GM18873 (cell line): Measurements from ENCODE around the gene SCARF2.

Source experiments
- ATAC-seq: cut with Tn5 transposase; IDR thresholded peaks from one replicate; pipeline ENCODE4 v1.9.1; 2021; ENCODE audit warnings: mild to moderate bottlenecking, moderate library complexity, moderate number of reproducible peaks; ENCODE audit not compliant: unreplicated experiment, low FRiP score

The SCARF2 gene

GRCh38 chr22:20440637-20441591, 3.3 kb upstream of the SCARF2 start:
- ATAC-seq: no peak

DNA sequence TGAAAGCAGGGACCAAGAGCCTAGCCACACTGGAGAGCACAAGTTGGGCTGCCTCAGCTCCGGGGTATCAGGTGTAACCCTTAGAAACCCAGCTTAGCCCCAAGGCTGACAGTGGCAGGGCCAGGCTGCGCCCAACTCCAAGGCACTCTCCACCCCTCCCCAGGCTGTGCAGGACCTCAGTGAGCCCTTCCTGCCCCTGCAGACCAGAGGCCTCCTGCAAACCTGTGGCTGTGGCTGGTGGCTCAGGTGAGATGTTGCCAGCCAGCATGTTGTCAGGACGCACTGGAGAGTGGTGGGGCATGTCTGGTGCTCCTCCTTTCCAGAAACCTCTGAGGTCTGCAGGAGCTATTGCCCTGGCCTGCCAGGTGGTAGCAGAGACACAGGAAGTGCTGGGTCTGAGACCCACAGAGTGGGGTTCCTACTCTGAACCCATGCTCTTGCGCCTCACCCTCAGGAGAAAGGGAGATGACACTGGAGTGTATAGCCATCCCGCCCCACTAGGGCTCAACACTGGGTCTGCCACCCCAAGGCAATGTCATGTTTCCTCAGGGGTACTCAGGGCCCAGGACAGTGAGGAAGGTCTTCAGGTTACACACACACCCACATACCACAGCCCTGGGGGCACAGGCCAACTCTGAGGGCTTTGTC, 2.4 kb upstream of the SCARF2 start:
- ATAC-seq: no peak

GRCh38 chr22:20439556-20439927, 1.9 kb upstream of the SCARF2 start:
- ATAC-seq: no peak

DNA sequence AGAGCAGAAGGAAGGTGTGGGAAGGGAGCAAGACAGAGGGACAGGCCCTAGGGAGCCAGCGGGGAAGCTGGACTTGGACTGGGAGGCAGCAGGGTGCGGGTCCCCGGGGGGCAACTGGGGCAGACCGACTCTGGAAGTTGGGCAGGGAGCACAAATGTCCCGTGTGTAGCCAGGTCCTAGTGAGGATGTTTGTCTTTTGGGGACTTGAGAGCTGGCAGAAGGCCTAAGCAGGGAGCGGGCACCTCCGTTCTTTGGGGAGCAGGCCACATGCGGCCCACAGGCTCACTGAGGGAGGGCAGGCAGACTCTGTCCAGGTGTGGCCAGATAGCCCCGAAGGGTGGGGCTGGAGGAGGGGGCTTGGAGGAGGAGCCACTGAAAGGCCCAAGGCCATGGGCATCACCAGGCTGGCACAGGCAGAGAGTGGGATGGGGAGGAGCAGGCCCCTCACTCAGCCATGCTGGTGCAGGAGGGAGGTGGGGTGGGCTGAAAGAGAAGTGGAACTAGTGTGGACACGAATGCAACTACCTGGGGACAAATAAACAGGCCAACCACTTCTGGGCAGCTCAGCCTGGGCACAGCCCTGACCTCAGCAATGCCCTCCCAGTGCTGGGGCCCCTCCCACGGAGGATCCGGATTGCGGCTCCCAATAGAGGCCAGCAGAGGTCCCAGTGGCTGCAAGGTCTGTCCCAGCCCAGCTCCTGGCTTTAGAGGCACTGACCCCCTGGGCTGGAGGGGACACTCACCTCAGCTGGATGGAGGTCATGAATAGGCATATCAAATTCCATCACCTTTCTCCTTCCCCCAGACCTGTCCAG, 1.3 kb upstream of the SCARF2 start:
- ATAC-seq: no peak

DNA sequence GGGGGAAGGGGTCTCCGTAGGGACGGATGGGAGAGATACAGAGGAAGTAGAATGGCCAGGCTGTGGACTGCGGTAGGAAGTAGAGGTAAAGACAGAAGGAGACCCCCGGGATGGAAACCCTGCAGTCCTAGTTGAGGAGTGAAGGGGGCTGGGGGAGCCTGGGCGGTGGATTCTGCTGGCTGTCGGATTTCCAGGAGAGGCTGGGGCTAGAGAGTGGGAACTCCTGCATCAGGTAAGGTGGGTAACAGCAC, 727 bp upstream of the SCARF2 start:
- no peak for ATAC-seq

GRCh38 chr22:20436768-20437612, 635 bp downstream of the SCARF2 start:
- no peak for ATAC-seq

GRCh38 chr22:20436307-20436767, 1.3 kb downstream of the SCARF2 start:
- ATAC-seq: no peak

DNA sequence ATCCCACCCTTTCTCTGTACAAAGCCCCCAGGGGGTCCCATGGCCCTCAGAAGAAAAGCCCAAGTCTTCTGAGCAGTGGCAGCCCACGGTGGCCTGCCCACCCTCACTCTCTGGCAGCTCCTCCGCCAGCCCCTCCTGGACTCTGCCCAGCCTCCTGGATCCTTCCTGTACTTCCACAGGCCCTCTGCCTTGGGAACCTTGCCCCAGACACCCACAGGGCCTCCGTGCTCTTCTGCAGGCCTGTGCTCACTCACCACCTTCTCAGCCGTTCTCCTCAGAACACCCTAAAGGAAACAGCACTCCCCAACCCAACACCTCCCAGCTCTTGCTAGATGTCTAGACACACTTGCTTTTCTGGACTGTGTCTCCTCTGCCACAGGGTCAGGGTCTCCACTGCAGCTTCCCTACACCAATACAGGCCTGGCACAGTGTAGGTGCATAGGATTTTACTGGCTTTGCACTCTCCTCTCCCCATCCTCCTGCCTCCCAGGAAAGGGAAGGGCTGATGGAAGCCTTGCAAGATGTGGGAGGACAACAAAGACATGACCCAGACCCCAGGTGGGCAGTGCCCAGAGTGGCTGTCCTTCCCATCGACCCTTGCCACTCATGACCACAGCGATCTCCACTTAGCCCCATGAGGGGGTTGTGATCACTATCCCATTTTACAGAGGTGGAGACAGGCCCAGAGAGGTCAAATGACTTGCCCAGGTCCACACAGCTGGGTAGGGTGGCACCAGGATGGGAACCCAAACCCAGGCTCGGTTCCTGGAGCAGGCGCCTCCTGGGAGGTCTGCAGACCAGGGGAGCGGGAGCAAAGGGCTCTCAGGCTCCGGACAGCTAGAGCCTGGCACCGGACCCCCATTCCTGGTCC, 2.0 kb downstream of the SCARF2 start:
- ATAC-seq: no peak

DNA sequence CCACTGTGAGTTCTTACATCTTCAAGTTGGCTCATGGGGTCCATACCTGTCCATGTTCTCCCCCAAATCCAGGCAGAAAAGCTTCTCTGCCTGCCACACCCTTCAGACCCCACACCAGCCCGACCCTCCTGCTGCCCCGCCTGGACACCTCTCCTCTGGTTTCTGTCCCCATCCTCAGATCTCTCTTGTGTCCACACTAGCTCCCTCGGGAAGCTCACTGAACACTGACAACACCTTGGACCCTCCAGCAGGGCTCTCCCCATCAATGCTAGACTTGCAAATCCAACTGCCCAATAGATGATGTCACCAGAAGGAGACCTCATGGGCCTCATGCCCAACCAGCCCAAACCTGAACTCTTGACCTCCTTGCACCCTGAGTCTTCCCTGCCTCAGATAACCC, 2.9 kb downstream of the SCARF2 start:
- ATAC-seq: no peak

DNA sequence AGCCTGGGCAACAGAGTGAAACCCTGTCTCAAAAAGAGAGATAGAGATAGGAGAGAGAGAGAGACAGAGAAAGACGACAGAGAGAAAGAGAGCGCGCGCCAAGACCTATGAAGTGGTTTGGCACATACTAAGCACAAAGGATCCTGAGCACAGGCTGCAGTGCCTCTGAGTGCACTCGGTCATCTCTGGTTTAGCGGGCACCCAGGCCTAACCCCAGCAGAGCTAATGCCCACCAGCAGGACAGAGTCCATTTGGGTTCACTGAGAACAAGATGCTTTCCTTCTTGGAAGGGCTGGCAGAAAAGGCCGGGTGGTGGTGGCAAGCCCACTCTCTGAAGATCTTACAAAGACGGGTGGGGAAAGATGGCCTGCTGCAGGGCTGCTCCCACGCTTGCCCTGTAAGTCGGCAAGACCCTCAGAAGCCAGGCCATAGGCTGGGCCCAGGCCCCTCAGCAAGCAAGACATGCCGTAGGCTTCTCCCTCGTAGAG, 3.3 kb downstream of the SCARF2 start:
- no peak for ATAC-seq

DNA sequence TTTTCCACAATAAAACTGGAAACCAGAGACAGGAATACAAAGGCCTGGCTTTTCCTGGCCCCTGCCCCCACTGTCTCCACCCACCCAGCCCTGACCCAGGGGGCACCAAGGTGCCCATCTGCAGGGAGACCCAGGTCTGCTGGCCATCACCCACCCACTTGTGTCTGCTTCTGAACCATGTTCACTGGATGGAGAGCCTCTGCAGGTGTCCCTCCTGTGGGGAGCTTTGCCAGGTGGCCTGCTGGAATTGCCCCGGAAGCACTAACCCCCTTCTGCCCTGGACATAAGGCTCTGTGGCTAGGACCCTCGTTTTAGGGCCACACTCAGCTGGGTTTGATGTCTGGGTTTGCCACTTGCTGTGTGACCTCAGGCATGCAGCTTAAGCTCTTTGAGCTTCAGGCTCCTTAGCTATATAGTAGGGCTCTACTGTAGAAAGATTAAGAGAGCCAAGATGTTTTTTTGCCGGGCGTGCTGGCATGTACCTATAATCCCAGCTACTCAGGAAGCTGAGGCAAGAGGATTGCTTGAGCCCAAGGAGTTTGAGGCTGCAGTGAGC, 3.9 kb downstream of the SCARF2 start:
- no peak for ATAC-seq

DNA sequence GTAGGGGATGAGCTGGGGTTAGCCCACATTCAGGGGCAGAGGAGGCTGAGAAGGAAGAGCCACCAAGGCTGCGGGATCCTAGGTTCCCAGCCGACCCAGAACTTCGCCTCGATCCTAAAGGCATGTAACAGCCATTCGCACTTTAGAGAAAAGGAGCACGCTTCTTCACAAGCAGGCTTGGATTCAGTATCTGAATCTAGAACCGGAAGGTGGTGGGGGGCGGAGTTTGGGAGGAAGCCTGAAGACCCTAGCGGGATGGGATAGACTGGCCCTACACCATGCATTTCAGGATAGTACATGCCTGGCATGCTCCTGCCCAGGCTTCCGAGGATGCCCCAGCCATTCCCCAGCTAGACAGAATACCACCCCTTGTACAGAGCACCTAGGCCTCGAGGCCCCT, 4.4 kb downstream of the SCARF2 start:
- ATAC-seq: no peak

GRCh38 chr22:20432244-20432686, 5.4 kb downstream of the SCARF2 start:
- ATAC-seq: no peak

DNA sequence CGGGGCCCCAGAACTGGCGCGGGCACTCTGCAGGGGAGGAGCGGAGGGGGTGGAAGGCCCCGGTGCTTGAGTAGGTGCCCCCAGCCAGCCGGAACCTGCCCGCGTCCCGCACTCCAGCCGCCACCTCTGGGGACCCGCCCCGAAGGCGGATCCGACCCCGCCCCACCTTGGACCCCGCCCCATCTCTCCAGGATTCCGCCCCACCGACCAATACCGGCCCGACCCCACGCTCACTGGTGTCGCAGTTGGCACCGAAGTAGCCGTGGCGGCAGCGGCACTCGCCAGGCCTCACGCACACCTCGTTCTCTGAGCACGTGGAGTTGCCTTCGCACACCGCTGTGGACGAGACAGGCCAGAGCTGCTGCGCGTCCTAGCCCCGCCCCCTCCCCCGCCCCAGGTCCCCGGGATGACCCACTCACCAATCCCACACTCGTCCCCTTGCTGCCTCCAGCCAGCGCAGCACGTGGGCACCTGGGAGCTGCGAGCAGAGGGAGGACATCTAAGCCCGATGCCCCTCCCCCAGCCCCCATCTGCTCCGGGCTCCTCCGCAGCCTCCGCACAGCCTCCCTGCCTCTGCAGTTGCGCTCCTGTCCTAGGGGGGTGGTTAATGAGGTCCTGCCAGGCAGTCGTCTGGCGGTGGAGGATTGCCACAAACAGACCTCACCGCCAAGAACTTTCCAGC, 6.0 kb downstream of the SCARF2 start:
- ATAC-seq: no peak

DNA sequence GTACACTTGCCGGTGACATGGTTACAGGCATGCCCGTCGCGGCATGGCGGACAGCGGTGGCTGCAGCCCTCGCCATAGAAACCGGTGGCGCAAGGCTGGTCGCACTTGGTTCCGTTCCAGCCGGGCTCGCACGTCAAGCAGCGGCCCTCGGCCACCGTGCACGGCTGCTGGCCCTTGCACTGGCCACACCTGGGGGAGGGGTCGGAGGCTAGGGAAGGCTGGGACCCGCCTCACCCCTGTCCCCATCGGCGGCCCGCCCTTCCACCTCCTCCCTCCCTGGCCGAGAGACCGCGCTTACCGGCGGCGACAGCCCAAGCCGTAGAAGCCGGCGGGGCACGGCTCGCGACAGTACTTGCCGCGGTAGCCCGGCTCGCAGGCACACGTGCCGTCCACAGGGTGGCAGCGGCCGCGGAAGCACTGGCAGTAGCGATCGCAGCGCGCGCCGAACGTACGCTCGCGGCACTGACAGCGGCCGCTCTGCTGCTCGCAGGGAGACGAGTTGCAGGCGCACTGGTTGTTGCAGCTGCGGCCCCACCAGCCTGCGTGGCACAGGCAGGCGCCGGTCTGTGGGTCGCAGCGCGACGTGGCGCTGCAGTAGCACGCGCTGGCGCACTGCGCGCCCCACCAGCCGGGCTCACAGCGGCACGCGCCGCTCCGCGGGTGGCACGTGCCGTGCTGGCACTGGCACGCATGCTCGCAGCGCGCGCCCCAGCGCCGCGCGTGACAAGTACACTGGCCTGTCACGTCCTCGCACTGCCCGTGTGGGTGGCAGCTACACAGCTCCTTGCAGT, 6.7 kb downstream of the SCARF2 start:
- no peak for ATAC-seq

GRCh38 chr22:20430101-20430719, 7.4 kb downstream of the SCARF2 start:
- ATAC-seq: no peak
